SU-DHL-6 (cell line): ENCODE data around the gene EXOC8.

Source experiments
- EZH2phosphoT487 ChIP-seq: fragments of 200-600 bp; sonication (generic), shearing (Covaris generic); conservative IDR thresholded peaks from 2 replicates; pipeline ENCODE4 v1.6.1; 2018; ENCODE audit warnings: mild to moderate bottlenecking, antibody characterized with exemption, low read length, moderate library complexity, mixed read lengths
- TF ChIP-seq, protein P1 (sequence below): fragments of 200-600 bp; sonication (generic); IDR thresholded peaks from one replicate; pipeline ENCODE4 v1.5.1; 2017; ENCODE audit warnings: antibody characterized with exemption, mild to moderate bottlenecking, low read length, moderate library complexity; ENCODE audit not compliant: insufficient read depth, poor library complexity, severe bottlenecking

DNA sequence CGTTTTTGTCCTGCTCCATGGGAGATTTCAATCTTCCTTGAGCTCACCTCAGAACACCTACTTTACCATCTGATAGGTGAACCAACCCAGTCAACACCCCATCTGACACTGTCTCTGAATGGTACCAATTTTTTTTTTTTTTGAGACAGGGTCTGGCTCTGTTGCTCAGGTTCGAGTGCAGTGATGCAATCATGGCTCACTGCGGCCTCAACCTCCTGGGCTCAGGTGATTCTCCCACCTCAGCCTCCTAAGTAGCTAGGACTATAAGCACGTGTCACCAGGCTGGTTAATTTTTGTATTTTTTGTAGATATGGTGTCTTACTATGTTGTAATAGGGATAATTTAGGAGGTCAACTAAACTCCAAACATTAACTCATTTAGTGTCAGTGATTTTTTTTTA is 36.7 kb upstream of the EXOC8 start:
- TF ChIP-seq, protein P1, sequence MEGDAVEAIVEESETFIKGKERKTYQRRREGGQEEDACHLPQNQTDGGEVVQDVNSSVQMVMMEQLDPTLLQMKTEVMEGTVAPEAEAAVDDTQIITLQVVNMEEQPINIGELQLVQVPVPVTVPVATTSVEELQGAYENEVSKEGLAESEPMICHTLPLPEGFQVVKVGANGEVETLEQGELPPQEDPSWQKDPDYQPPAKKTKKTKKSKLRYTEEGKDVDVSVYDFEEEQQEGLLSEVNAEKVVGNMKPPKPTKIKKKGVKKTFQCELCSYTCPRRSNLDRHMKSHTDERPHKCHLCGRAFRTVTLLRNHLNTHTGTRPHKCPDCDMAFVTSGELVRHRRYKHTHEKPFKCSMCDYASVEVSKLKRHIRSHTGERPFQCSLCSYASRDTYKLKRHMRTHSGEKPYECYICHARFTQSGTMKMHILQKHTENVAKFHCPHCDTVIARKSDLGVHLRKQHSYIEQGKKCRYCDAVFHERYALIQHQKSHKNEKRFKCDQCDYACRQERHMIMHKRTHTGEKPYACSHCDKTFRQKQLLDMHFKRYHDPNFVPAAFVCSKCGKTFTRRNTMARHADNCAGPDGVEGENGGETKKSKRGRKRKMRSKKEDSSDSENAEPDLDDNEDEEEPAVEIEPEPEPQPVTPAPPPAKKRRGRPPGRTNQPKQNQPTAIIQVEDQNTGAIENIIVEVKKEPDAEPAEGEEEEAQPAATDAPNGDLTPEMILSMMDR: no peak
- no peak for TF ChIP-seq EZH2phosphoT487
